T-helper 2 cell treated with Interferon-gamma antibody and Interleukin-4, amounts not matched to agents 100 ng/mL and 5 ng/mL, for 36 hours (primary cell): ENCODE measurements around the gene KRTAP5-4. TPM values are rescaled to one million over a fixed set of nuclear protein-coding genes. Genes with fewer than 3 reads are reported as not detected.
"Not testable (repeated sequence)": the region's sequence is repeated elsewhere in the genome, so short reads cannot be mapped to it uniquely, and the experiment has no call there.

Experiments used
- intact Hi-C: fragments of 100-400 bp; cut with micrococcal nuclease; formaldehyde crosslinking; loops from one replicate; pipeline ENCODE4 v1.15.1; 2023
- total RNA-seq: library from RNA; stranded (reverse); gene quantifications from 2 replicates; pipeline ENCODE4 v1.2.3, GENCODE V29; 2022

The KRTAP5-4 gene
- total RNA-seq, 1 donor from 2014 or later: not detected

DNA sequence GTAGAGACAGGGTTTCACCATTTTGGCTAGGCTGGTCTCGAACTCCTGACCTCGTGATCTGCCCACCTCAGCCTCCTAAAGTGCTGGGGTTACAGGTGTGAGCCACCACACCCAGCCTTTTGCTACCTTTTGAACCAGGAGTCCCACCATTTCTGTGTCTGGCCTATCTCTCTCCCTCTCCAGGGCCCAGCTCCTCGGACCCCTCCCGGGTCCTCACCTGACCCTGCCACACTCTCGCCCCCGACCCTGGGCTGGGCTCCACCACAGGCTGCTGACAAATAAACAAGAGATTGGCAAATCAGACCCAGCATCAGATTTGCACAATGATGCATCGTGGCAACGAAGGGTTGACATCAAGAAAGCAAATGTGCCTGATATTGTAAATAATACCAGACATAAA, 16.4 kb upstream of the KRTAP5-4 start:
- intact Hi-C loops: no loop called here

DNA sequence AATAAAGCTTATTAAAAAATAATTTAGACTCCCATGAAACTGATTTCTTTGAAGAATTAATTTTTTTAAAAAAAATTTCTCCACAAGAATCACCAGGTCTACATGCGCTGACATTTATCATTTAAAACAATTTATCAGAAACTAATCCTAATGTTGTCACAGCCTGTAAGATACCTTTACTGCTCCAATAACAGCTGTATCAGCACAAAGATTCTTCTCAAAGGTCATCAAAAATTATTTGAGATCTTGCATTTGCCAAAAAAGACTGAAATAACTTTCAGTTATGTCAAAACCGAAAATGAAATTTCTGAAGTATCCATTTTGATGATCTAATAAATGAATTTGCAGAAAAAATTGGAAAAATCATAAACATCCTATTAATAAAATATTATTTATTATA, 15.7 kb upstream of the KRTAP5-4 start:
- intact Hi-C loops: no loop called here

DNA sequence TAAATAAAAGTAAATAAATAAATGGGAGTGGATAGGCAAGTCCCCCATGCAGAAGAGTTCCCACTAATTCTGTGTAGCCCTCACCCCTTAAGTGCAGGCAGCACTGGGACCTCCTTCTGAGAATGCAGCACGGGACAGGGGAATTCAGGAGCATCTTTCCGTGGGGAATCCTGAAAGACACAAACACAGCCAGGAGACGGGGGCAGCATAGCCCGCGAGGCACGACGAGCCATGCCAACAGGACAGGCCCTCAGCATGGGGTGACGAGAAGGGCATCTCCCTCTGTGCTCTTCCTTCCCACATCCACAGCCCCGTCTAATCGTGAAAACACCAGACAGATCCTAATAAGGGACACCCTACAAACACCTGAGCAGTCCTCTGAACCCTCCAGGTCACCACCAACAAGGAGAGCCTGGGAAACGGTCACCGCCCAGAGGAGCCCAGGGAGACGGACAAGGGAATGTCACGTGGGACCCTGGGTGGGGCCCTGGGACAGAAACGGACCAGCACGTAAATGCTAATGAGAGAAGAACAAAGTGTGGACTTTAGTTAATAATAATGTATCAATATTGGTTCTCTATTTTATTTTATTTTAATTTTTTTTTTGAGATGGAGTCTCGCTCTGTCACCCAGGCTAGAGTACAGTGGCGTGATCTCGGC, 14.5 kb upstream of the KRTAP5-4 start:
- intact Hi-C loops: no loop called here

DNA sequence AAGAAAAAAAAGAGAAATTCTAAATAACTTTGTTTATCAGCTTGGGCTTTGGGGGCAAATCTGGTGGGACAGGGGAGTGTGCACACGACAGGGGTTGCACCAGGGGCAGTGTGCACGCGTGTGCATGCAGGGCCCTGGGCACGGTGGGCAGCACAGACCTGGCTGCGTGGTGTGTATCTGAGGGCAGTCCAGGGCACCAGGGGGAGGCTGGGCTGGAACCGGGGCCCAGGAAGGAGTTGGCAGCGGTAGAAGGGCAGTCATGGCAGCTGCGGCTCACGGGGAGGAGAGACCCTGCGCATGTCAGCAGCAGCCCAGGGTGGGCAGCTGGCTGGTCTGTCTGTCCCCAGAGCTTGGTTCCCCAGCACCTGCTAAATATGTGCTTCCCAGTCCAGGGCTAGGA, 11.9 kb upstream of the KRTAP5-4 start:
- intact Hi-C loops: no loop called here

DNA sequence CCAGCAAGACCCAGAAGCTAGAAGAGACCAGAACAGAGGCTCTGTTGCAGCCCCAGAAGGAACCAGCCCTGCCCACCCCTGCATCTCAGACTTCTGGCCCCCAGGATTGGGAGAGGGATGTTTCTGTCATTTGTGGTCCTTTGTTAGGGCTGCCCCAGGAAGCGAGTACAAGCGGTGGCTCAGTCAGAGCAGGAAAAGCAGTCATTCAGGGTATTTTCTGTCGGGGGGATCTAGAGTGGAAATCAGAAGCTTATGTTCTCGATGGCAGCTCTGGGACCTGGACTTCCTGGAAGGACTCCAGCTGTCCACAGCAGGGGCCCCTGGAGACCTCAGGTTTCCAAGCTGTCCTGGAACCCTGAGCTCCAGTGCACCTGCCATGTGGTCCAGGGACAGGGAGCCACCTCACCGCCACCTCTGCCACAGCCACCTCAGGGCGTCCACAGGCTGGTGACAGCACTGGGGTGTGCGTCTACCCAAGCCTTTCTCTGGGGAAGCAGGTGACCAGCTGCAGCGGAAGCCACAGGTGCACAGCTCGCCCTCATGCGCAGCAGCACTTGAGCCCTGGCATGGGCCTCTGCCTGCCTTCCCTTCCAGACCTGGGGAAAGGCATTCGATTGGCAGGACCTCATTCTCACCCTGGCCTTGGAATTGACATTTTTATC, 10.2 kb upstream of the KRTAP5-4 start:
- intact Hi-C loops: no loop called here

DNA sequence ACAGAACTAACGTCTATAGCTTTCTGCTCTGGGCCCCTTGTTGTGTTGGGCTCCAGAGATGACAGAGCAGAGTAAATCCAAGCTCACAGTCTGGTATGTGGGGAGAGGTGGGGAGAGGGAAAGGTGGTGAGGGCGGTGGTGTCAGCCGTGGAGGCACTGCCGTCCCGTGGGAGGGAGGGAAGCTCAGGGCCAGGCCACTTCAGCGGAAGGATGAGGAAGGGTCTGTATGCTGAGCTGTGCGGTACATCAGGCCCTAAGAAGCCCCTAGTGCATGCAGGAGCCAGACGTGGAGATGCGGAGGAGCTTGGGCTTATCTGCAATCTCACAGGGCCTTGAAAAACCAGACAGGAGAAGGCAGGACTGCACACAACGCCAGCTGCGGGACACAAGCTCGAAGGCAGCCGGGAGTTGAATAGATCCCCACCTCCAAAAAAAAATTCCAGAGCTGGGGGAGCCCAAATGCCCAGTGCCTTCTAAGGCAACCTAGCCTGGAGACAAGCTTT, 9.2 kb upstream of the KRTAP5-4 start:
- intact Hi-C loops: no loop called here

DNA sequence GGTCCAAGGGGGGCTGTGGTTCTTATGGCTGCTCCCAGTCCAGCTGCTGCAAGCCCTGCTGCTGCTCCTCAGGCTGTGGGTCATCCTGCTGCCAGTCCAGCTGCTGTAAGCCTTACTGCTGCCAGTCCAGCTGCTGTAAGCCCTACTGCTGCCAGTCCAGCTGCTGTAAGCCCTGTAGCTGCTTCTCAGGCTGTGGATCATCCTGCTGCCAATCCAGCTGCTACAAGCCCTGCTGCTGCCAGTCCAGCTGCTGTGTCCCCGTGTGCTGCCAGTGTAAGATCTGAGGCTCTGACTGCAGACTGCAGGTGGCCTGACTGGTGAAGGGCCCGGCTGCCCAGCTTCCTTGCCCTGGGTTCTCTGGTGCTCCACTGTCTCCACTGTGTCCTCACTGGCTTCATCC, 8.3 kb upstream of the KRTAP5-4 start:
- intact Hi-C loops: no loop called here

DNA sequence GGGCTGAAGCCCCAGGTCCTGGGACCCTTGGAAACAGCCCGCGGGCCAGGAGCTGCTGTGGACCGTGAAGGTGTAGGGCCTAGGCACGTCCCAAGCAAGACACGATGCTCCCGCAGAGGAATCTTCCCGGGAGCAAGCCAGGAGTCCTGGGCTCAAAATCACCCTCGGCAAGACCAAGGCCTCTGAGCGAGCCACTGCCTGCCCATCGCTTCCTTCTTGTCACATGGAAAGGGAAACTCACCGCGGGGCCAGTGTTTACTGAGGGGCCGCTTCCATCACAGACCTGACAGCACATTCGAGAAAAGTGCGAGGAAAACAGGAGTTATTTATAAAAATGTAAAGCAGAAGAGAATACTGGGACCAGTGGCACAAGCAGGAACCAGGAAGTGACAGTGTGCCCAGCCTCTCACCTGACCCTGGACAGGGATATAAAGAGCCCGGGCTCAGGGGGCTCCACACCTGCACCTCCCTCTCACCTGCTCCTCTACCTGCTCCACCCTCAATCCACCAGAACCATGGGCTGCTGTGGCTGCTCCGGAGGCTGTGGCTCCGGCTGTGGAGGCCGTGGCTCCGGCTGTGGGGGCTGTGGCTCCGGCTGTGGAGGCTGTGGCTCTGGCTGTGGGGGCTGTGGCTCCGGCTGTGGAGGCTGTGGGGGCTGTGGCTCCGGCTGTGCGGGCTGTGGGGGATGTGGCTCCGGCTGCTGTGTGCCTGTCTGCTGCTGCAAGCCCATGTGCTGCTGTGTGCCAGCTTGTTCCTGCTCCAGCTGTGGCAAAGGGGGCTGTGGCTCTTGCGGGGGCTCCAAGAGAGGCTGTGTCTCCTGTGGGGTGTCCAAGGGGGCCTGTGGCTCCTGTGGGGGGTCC, 7.6 kb upstream of the KRTAP5-4 start, which contains the start of gene KRTAP5-5:
KRTAP5-5 (plus strand) TSS at position 450 of the 860 bp plus-strand sequence; CDS start at position 516, 66 bp downstream.
- intact Hi-C loops: no loop called here

DNA sequence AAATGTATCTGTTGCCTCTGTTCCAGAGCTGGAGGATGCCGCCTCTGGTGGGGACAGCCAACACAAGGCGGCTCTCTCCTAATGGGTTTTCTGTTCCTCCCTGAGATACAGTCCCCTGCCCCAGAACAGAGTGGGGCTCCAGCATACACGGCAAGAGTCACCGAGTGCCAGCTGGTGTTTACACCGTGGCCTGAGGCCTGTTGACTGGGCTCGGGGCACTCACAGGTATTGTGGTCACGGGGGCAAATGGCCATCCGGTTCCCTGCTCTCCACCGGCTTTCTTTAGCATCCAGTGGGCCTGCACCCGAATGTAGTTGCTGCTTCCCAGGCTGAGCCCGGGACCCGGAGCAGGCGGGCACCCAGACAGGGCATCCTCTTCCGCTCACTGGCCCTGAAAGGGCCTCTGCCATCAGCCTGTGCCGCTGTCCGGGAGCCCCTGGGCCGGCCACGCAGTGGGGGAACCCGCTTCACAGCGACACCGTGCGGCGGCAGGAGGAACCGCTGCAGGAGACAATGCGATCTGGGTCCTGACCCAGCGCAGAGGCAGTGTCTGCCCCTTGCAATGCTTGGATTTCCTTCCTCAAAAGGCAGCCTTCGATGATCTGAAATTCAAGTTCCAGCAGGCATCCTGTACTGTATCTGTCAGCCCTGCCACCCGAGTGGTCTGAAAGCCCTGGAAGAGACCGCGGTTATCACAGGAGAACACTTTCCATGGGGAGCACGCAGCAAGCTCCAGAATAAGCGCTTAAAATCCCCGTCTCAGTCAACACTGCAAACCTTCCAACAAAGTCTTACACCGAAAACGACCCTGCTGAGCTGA, 6.8 kb upstream of the KRTAP5-4 start:
- intact Hi-C loops: no loop called here

DNA sequence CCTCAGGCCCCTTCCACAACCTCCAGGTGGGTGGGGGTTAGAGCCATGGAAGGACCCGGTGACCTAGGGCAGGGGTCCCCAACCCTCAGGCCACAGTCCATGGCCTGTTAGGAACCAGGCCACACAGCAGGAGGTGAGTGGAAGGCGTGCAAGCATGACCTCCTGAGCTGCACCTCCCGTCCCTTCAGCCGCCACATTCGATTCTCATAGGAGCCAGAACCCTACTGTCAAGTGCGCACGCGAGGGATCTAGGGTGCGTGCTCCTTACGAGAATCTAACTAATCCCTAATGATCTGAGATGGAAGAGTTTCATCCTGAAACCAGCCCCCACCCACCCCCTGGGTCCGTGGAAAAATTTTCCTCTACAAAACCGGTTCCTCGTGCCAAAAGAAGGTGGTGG, 3.6 kb upstream of the KRTAP5-4 start:
- intact Hi-C loops: no loop called here

DNA sequence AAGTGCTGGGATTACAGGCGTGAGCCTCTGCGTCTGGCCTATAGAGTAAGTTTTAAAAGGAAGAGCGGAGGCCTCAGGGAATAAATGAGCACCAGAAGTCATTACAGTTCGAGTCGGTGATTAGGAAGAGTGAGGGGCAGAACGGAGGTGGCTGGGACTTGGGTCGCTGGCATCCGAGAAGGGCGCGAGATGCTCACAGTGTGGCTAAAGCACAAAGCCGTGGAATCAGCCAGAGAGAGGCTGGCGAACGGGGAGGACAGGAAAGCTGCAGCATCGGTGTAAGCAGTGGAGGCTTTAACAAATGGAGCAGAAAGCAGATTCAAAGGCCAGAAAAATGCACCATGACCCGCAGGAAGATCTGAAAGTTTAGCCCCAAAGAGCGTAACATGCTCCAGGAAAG, 2.7 kb upstream of the KRTAP5-4 start:
- intact Hi-C loops: no loop called here

DNA sequence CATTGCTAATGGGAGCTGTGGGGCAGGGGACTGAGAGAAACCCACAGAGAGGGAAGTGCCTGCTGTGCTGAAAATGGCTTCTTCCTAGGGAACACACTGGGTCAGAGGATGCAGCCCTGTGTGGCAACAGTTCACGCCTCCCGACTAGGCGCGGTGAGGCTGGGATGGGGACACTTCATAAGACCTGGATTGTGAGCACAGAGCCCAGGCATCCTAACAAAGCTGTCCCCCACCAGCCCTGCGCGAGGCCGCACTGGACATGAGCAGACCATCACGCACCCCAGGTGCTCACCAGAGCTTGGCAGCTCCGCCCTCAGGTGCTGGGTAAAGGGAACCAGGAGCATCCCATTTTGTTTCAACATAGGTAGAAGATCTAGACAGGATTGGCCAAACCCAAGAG, 1.8 kb upstream of the KRTAP5-4 start:
- intact Hi-C loops: no loop called here

DNA sequence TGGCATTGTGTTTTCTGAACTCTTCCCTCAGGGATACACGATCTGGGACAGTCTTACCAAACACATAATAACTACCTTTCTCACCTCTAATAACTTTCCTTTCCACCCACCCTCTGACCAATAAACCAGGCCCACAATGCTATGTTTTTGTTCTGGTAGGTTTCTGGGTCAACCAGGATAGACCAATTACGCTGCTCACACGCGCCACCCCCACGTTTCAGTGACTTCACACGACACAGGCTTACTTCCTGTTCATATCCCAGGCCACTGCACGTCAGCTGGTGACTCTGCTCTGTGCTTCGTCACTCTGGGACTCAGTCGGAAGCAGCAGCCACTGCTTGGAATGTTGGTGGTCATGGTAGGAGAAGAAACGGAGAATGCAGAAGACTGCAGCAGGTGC, 2.5 kb downstream of the KRTAP5-4 start:
- intact Hi-C loops: no loop called here

DNA sequence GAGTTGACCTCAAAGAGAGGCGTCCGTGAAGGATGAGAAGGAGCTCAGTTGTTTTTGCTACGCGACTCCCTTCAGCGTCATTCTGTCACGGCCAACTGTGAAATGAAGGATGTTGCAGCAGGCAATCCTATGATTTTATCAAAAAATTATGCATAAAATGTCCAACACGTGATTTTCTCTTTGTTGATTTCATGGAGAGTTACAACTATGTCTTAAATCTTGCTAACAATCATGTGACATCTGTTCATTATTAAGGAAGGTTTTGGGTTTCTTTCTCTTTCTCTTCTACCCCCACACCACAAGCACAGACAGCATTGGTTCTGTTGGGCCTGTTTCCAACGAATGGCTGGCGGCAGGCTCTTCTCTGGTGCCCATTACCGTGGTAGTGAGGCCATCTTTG, 3.7 kb downstream of the KRTAP5-4 start:
- intact Hi-C loops: no loop called here

DNA sequence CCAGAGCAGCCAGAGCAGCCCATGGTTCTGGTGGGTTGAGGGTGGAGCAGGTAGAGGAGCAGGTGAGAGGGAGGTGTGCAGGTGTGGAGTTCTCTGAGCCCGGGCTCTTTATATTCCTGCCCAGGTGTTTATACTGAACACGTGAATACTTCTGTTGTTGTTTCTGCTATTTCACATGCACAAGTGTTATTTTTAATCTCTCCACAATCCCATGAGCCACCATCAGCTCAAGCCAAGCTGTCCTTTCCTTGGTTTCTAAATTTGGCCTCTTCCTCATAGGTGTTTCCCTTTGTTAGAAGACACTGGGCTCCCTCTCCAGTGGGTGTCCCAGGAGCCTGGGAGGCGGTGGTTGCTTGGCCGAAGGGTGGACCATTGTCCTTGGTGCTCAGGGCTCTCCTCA, 13.6 kb downstream of the KRTAP5-4 start, which contains the start of gene KRTAP5-3:
KRTAP5-3 (minus strand) TSS at position 101 of the 400 bp plus-strand sequence; CDS start at position 23, 78 bp downstream.
- intact Hi-C loops: no loop called here

DNA sequence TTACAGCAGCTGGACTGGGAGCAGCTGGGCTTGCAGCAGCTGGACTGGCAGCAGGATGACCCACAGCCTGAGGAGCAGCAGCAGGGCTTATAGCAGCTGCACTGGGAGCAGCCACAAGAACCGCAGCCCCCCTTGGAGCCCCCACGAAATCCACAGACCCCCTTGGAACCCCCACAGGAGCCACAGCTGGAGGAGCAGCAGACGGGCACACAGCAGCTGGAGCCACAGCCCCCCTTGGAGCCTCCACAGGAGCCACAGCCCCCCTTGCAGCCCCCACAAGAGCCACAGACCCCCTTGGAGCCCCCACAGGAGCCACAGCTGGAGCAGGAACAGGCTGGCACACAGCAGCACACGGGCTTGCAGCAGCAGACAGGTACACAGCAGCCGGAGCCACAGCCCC, 14.0 kb downstream of the KRTAP5-4 start:
- intact Hi-C loops: not testable (repeated sequence)

DNA sequence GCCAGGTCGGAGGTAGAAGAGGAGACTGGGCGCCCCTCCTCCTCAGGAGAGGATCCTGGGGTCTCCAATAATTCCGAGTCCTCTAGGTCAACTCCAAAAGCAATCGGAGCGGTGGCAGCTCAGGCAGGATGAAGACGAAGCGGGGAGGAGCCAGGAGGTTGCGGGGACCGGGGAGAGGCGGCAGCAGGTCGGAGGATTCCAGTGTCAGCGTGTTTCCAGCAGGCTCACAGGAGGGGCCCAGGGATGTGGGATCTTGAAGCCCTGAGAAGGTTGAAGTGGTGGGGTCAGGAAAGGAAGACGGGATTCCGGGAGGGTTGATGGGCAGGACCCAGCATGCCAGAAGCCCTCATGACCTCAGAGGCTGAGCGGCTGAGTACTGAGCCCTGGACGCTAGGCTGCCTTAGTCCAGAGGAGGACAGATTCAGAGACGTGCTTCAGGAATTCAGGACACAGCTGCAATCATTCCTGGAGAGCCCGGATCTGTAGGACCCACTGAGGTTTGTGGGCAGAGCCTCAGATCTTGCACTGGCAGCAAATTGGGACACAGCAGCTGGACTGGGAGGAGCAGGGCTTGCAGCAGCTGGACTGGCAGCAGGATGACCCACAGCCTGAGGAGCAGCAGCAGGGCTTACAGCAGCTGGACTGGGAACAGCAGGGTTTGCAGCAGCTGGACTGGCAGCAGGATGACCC, 14.6 kb downstream of the KRTAP5-4 start:
- intact Hi-C loops: not testable (repeated sequence)

DNA sequence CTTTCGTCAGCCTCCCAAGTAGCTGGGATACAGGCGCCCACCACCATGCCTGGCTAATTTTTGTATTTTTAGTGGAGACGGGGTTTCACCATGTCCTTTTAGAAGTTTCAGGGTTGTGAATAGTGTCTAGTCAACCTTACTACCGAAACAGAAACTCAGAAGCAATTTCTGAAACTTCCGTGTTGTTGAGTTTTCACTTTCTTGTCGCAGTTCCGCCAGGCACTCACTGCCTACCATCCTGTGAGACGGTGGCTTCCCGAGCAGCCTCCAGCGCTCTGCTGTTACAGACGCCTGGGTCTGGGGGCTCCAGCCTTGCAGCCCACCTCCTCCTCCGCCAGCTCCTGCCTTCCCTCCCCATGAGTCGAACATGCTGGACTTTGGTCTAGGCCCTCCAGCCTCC, 16.0 kb downstream of the KRTAP5-4 start:
- intact Hi-C loops: not testable (repeated sequence)

DNA sequence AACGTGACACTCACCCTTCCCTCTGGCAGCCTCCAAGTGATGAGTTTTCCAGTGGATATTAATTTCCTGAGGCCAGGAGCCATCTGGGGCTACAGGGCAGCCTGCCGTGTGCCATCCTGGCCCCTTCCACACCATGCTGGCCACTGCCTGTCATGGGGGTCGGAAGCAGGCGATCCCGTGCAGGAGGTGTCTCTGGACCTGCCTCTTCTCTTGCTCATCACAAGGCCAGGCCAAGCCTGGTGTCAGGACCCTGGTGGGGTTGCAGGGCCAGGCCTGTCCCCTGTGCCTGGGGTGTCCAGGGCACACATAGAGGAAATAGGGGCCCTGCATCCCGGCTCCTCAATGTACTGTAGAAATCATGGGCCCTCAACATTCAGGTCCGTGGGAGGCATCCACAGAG, 17.2 kb downstream of the KRTAP5-4 start:
- intact Hi-C loops: no loop called here

DNA sequence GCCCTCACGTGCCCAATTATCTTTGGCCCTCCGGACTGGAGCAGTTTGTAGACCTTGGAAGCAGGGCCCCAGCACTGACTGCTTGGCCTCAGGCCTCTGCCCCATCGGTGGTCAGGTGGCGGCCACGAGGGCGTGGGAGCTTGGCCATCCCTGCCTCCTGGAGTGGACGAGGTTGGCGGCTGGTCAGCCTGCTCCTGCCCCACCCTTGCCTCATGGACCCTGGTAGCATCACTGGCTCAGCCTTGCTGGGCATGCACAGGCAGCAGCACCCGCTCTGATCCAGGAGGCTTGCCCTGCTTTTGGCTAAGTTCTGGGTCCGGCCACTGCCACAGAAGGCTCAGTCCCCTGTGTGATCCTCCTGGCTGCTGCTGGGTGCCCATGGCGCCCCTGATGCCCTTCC, 17.8 kb downstream of the KRTAP5-4 start:
- intact Hi-C loops: no loop called here
